T47D (cell line): ENCODE results near the gene NKX2-1.

Experiments
- DNase-seq, 2 experiments: peaks; one replicate each; pipeline versions ENCODE4 v3.0.0 to v3.0.0-alpha.2; 2011 to 2012; ENCODE audit warnings: low read depth in 1 of 2, low spot score in 1 of 2
- JUND ChIP-seq: IDR thresholded peaks from 2 replicates; pipeline ENCODE4 v1.6.1; 2012; ENCODE audit warnings: low read depth
- in situ Hi-C: cut with HindIII; loops from 2 replicates; pipeline ENCODE4 v1.10.0; 2016; ENCODE audit warnings: low sequenced_read_pairs, low pct_unique_long_range_greater_than_20kb

NKX2-1 gene

DNA sequence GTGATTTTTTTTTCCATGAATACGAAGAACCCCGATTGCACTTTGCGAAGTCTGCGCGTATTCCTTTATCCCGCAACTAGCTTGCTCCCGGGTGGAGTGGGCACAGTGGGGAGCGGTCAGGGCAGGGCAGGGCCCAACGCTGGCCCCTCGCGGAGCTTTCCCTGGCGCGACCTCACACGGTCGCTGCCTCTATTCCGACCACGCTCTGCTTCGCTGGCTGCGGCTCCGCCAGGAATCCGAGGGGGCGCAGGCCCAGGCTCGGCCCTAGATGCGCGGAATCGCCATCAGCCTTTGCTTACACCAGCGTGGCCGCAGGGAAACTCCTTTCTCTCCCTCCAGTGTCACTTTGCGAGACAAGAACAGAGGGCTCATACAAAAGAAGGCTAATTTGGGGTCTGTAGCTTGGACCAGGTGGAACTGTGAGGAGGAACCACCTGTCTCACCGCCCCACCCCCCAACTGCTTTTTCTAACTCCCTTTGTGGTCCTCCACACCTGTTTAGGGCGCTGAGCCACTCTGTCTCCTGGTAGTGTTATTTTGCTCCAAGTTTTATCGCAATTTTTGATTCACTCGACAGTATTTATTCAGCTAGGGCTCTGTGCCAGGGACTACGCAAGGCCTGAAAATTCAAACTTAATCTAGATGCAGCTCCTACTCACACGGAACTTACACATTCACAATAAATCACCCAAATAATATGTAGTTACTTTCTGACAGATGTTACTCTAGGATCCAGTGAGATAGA, 3.1 kb upstream of the NKX2-1 start:
- no peak for DNase-seq
- TF ChIP-seq JUND, result no peak
- in situ Hi-C loops, result no loop called here

DNA sequence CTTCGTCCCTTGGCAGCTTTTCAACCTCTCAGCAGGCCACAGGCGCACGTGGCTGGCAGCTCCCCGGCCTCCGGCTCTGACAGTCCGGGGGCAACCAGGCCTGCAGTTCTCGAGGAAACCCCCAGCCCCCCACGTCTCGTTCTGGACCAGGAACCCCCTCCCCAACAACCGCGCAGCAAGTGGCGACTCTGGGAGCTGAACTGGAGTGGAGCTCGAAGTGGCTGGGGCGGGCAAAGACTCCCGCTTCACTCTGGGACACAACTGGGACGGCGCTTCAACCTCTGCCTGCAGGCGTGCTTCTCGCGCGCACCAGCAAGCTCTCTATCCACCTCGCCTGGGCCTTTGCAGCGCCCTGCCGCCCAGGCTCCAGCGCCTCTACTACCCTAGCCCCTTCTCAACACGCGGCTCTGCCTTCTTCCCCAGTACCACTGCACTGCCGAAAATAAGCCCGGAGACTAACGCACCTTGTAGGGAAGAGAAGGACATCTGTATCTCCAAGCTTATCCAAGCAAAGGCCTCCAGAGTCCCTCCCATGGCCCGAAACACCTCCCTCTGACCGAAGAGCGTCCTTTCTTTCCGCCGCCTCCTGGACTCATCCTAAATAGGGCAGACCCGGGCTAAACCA, 2.4 kb upstream of the NKX2-1 start:
- TF ChIP-seq JUND, result no peak
- in situ Hi-C loops, result no loop called here
- no peak for DNase-seq

DNA sequence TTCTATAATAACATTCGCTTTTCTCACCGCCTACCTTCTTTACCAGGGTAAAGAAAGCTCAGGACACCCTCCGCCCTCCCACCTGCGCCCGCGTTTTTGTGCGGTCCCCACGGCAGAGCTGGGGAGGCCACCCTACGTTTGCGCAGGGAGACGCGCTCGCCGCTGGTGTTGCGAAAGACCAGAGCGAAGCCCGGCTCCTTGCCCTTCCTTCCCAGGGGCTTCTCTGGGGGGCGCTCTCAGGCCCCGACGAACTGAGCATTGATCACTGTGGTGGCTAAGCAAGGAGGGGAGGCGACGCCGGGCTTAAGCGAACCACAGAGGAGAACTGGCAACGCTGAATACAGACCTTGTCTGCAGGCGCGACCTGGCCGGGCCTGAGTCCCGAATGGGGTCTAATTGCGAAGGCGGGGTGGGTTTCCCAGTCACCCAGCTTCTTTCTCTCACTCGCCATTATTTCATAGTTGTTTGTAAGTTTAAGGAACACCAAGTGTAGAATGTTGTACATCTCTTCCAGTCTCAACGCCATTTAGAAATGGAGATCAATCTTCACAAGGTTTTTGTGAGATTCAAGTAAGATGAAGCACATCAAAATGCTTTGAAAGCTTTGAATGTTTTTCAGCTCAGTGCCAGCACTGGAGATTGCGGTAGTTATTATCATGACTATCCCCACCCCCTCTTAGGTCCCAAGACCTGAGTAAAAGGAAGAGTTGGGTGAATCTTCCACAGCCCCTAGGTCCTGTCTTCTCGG, 1.7 kb upstream of the NKX2-1 start:
- no peak for TF ChIP-seq JUND
- DNase-seq, result no peak
- in situ Hi-C loops, result no loop called here

DNA sequence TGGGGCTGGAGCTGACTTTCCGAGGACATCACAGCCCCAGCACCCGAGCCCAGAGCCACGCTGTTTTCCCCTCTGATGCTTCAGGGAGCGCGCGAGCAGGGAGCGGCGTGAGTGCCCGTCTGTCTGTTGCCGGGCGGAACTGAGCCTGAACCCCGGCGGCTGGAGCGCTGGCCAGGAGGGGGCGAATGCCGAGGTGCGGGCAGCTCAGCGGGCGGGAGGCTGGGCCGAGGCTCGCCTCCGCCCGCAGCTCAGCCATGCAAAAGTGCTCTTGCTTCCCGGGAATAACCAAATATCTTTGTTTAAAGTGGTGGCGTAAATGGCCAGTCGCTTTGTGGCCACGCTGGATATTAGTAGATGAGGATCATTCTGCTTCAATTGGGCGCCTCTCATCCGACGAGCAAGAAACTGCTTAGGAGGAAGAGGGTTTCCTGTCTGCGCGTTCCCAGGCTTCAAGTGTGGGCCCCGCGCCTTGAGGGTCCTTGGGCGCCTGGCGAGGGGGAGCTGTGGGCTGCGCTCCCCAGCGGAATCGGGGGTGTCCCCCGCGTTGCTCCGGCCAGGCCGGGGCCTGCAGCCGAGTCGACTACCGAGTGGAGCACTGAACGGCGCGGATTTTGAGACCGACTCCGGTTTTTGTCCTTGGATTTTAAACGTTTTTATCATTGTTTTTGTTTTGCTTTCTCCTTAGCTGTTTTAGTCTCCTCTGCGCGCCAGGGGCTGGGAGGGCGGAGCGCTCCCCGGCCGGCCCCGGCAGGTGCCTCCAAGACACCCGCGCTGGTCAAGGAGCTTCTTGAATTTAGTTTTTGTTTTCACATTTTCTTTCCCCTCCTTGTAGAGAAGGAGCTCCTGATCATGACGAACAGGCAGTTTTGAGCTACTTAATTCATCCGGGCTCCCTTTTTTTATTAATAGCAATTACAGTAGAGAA, 831 bp upstream of the NKX2-1 start:
- in situ Hi-C loops, result no loop called here
- TF ChIP-seq JUND, result no peak
- DNase-seq, result peak in 1 of 2 experiments; percentile 55

DNA sequence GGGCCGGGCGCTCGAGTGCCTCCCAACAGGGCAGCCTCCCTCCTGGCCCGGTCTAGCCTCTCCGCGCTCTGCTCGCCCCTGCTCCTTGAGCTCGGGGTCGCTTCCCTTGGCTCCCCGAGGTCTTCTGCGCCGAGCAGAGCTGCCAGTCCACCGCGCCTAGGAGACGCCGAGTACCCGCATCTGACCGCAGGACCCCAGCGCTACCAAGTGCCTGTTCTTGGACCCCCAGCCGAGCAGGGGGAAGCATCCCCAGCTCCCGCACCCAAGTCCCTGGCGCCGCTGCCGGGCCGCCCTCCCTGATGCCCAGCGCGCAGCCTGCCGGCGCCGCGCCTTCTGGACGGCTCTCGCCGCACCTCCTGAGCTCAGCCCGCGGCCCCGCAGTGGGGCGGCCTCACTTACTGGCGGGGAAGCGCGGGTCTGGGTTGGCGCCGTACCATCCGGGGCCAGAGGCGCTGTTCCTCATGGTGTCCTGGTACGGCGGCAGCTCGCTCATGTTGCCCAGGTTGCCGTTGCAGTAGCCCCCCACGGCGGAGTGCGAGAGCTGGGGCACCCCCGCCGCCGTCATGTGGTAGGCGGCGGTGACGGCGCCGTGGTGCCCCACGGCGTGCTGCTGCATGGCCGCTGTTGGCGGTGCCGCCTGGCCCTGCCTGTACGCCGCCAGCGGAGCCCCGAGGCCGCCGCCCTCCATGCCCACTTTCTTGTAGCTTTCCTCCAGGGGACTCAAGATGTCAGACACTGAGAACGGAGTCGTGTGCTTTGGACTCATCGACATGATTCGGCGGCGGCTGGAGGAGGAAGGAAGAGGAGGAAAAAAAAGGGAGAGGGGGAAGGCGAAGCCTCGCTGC, 1.2 kb downstream of the NKX2-1 start:
- DNase-seq, result no peak
- in situ Hi-C loops, result no loop called here
- TF ChIP-seq JUND, result no peak

DNA sequence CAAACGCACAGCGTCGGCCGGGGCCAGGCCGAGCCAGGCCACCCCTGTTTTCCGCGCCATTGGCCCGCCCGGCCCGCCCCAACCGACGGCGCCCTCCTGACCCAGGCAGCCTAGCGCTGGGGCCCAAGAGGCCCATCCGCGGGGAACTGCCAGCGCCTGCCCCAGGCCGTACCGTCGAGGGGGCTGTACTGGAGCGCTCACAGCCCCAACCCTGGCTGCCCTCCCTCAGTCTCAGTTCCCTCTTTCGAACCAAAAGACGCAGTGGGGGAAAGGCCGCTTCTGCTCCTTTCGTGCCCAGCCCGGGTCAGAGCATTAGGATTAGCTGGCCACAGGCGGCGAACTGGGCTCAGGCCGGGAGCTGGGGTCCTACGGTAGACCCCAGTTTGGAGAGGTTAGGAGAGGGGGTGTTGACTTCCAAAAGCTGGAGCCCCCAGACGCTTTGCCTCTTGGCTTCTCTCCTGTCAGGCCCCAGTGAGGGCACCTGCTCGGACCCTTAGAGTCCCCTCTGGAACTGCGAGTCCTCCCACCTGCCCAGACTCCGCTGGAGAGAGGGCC, 1.9 kb downstream of the NKX2-1 start:
- DNase-seq, result no peak
- in situ Hi-C loops, result no loop called here
- TF ChIP-seq JUND, result no peak

DNA sequence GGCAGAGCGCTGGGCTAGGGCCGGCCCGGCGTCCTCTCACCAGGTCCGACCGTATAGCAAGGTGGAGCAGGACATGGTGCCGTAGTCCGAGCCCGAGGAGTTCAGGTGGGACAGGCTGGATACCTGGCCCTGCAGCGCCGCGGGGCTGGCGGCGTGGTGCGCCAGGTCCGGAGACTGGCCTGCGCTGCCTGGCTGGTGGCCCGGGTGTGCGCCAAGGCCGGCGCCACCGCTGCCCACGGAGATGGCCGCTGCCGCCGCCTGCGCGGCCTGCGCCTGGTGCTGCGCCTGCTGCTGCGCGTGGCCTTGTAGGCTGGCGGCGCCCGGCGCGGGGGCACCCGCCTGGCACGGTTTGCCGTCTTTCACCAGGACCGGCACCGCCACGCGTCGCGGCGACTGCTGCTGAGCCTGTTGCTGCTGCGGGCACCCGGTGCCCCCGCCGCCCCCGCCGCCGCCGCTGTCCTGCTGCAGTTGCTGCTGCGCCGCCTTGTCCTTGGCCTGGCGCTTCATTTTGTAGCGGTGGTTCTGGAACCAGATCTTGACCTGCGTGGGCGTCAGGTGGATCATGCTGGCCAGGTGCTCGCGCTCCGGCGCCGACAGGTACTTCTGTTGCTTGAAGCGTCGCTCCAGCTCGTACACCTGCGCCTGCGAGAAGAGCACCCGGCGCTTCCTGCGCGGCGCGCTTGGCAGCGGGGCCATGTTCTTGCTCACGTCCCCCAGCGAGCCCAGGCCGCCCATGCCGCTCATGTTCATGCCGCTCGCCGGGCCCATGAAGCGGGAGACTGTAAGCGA, 2.6 kb downstream of the NKX2-1 start:
- DNase-seq, result no peak
- no peak for TF ChIP-seq JUND
- in situ Hi-C loops, result no loop called here

DNA sequence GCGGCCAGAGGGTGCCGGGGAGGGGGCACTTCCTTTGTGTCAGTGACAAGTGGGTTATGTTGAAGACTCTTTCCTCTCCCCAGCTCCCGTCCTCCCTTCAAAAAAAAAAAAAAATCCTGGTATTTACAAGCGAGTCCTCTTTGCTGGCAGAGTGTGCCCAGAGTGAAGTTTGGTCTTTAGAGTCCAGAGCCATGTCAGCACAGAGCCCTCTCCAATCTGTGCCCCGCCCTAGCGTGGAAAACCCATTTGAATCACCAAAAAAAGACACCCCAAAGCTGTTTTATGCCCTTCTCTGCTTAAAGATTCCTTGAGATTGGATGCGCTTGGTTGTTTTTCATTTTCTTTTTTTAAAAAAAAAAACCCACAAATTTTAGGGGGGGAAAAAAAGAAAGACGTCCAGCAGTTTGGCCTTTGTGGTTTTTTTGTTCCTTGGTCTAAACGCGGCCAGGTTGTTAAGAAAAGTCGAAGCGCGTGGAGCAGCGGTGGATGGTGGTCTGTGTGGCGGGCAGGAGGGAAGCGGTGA, 3.3 kb downstream of the NKX2-1 start:
- no peak for TF ChIP-seq JUND
- no peak for DNase-seq
- in situ Hi-C loops, result no loop called here

DNA sequence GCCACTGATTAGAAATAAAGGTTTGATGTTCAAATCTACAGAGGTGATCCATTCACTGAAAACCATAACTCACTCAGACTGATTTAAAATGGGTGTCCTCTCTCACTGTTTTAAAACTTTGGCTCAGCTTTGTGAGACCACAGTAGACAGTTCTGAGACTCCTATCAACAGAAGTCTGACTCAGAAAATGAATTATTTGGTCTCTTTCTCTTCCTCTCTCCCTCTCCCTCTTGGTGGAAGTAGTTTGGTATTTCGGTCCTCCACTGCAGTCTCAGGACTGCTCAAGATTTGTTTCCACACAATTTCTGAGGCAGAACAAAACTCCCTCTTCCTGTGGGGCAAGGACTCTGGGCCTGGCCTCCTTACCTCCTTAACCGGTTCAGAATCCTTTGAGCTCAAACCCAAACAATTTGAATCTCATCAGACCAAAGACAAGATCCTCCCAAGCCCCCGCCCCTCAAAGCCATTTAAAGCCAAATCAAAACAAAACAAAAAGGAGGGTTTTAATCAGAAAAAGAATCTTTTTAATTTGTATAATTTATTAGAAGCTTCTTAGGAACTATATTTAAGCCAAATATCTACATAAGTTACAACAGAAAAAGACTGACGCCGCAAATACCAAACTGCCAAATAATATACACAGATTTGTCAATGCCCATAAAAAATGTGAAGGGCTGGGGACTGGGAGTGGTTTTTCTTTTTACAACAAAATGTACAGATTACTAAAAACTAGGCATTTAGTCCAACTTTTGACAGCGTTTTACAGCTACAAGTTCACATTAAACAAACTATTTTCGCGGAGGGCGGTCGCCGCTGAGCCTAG, 3.9 kb downstream of the NKX2-1 start:
- DNase-seq, result no peak
- no peak for TF ChIP-seq JUND
- in situ Hi-C loops, result no loop called here
